Bronchial epithelial cell (primary cell): ENCODE results near the gene AGAP3. TPM values are rescaled to one million over a fixed set of nuclear protein-coding genes. Genes with fewer than 3 reads are reported as not detected.

Source experiments
- DNase-seq: peaks from one replicate; pipeline ENCODE4 v3.0.0-alpha.2; 2010; ENCODE audit warnings: low read depth
- FAIRE-seq: peaks from 2 replicates; lab custom pipeline; 2011; peaks lifted over from hg19 to GRCh38; lab: Jason Lieb, UNC
- H3K27me3 ChIP-seq: 2 replicates; pipeline ENCODE4 v1.5.1; 2011; ENCODE audit warnings: low read length; ENCODE audit not compliant: control insufficient read depth, insufficient read depth
- H3K36me3 ChIP-seq: 2 replicates; pipeline ENCODE4 v1.5.1; 2011; ENCODE audit warnings: low read length; ENCODE audit not compliant: control insufficient read depth, insufficient read depth
- H3K4me3 ChIP-seq: 2 replicates; pipeline ENCODE4 v1.5.1; 2011; ENCODE audit warnings: mild to moderate bottlenecking, low read depth, low read length, control low read depth
- total RNA-seq: library from RNA; depleted of rRNA; stranded (reverse); fragments of >200 nt; gene quantifications from 2 replicates; pipeline ENCODE4 v1.2.1, GENCODE V29; 2014
- TF ChIP-seq, protein P1 (sequence below): IDR thresholded peaks from 2 replicates; pipeline ENCODE4 v1.5.1; 2011; ENCODE audit warnings: mild to moderate bottlenecking, moderate library complexity, low read length, control low read depth, inconsistent platforms; ENCODE audit not compliant: insufficient read depth, severe bottlenecking

Gene AGAP3
- total RNA-seq, 1 donor from 2014 or later: 52.7 TPM

DNA sequence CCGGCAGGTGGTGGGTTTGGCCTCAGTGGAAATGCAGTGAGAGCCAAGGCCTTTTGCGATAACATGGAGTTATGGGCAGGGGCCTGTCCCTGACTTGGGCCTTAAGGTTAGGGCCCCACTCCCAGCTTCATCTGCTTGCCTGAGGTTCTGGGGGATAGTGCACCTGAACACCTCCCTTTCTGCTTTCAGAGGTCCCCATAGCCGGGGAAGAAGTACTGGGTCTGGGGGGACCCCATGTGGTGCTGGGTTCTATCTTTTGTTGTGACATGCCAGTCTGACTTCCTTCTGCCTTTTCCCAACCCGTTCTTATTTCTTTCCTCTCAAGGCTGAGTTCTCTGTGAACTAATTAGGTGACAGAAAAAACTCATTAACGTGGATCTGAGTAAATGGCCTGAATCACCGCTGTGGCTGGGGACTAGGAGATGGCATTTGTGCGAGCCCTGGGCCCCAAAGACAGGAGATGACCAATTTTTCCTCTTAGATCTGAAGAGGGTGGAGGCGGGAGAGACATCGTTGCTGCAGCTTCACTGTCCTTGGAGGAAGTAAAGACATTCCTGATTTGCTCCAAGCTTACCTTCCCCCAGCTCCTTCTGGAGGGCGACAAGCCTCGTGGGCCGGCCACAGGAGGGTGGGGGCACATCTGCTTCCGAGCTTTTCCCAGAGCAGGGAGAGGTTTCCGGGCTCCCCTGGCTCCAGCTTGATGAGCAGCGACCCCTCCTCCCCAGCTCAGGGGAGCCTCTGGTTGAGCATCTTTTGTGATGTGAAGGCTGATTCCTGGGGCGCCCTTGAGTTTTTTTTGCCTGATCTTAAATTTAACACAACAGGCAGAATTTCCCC lies 2.0 kb downstream of the AGAP3 start:
- TF ChIP-seq, protein P1, sequence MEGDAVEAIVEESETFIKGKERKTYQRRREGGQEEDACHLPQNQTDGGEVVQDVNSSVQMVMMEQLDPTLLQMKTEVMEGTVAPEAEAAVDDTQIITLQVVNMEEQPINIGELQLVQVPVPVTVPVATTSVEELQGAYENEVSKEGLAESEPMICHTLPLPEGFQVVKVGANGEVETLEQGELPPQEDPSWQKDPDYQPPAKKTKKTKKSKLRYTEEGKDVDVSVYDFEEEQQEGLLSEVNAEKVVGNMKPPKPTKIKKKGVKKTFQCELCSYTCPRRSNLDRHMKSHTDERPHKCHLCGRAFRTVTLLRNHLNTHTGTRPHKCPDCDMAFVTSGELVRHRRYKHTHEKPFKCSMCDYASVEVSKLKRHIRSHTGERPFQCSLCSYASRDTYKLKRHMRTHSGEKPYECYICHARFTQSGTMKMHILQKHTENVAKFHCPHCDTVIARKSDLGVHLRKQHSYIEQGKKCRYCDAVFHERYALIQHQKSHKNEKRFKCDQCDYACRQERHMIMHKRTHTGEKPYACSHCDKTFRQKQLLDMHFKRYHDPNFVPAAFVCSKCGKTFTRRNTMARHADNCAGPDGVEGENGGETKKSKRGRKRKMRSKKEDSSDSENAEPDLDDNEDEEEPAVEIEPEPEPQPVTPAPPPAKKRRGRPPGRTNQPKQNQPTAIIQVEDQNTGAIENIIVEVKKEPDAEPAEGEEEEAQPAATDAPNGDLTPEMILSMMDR: no peak
- no peak for FAIRE-seq
- no peak for DNase-seq
- Histone ChIP-seq H3K36me3 (peaks cover 1% of the 10 kb centered on the region), H3K27me3 (no peaks in the 10 kb centered on the region), H3K4me3 (peak overlapping the region; percentile 74)

DNA sequence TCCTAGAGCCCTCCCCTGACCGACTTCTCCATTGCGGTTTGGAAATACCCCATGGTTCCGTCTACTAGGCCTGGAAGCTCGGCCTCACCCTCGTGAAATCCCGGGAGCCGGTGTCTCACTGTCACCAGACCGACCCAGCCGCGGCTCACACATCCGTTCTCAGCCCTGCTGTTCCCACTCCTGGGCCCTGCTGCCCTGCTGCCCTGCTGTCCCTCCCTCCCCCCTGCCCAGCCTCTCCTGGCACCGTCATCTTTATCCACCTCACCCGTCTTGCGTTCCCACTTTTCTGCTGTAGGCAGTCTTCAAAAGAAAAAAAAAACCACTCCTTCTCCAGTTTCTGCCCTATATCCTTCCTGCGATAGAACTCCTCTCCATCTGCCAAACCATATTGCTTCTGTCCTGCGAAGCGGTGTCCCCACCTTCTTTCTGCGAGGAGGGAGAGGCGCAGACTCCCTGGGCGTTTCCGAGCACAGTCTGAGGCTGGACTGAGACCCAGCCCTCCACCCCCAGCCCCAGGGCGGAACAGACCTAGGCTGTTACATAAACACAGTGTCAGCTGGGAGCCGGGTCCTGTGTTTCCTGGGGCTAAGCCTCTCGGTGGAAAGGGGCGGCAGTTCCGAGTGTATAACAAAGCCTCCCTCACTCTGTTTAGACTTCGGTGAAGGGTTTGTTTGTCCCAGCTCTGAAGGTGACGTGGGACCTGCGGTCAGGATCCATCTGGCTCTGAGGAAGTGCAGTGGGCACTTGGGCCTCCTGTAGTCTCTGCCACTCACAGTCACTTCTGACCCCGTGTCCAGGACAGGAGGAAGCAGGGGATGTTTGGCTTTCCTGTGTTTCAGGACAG lies 2.8 kb downstream of the AGAP3 start:
- peaks cover 2% of the 10 kb centered on the region for H3K36me3 ChIP-seq
- TF ChIP-seq, protein P1: no peak
- FAIRE-seq: no peak
- peak; percentile 44 for DNase-seq
- H3K4me3 ChIP-seq: peak overlapping the region; percentile 2
- H3K27me3 ChIP-seq: no peaks in the 10 kb centered on the region

DNA sequence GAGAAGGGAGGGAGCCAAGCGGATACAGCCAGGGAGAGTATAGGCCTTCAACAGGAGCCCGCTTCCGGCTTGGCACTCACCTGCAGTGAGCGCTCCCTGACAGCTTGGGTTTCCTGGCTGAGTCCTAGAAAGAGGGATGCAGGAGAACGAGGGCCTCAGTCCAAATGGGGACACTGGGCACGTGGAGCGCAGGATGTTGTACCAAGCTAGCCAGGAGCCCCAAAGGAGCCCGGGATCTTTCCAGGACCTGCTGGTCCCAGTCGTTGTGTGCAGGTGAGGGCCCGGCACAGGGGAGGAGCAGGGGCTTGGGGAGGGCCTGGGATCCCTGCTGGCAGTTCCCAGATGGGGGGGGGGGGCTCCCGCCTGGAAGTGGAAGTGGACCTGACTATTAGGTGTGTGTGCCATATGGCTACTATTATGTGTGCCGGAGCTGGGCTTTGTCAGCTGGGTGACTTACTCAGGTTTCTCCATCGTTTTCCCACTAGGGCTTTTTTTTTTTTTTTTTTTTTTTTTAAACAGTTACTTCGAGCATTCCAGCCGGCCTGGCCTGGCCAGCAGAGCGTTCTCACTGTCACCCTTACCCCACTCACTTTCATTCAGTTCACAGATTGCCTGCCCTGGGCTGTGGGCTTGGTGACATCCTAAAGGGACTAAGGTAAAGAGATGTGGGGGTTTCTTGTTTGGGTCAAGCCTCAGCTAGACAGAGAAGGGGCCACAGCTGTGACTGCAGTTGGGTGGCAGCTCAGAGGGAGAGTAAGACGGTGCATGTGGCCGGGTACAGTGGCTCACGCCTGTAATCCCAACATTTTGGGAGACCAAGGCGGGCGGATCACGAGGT lies 3.8 kb downstream of the AGAP3 start:
- Histone ChIP-seq H3K27me3 (no peaks in the 10 kb centered on the region), H3K4me3 (no peak overlapping the region), H3K36me3 (peaks cover 2% of the 10 kb centered on the region)
- TF ChIP-seq, protein P1: no peak
- no peak for FAIRE-seq
- no peak for DNase-seq

DNA sequence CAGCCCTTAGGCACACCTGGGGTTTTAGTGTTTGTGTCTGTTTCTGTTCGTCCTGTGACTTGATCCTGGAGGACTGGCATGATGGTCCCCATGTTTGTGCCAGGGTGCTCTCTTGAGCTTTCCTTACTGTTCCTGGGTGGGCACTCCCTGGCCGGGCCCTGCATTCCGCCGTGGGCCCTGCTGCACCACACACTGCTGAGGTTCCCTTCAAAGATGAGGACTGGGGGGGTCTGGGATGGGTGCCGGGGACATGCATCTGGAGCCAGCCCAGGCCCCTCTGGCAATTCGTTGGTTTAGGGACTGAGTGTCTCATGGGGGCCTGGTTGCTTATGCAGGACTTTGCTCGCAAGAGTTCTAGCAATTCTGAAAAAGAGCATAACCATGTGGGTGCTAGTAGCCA lies 4.7 kb downstream of the AGAP3 start:
- no peak for DNase-seq
- TF ChIP-seq, protein P1: no peak
- FAIRE-seq: no peak
- H3K4me3 ChIP-seq: no peak overlapping the region
- peaks cover 2% of the 10 kb centered on the region for H3K36me3 ChIP-seq
- H3K27me3 ChIP-seq: no peaks in the 10 kb centered on the region

DNA sequence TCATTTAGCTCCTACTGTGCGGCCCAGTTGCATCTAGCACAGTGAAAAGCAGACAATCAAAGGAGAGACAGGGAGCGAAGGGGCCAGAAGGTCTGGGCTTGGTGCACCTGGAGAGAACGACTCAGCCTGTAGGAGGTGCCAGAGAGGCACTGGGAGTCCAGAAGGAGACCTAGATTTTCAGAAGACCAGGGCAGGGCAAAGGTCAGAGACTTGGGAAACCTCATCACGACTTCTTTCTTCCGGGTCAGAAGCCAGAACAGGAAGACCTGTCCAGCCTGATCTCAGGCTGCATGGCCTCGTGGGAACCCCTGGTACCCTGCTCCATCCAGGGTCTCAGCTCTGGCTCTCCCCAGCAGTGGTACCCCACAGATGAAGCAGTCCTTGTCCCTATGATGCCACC lies 5.2 kb downstream of the AGAP3 start:
- FAIRE-seq: no peak
- TF ChIP-seq, protein P1: peak; percentile 66

More for the DNA sequence above, 5.2 kb downstream of the AGAP3 start:
- Histone ChIP-seq H3K27me3 (no peaks in the 10 kb centered on the region), H3K36me3 (peaks cover 2% of the 10 kb centered on the region), H3K4me3 (no peak overlapping the region)
- no peak for DNase-seq
